Endothelial cell of umbilical vein (primary cell): ENCODE results near the gene MINDY2. TPM values are rescaled to one million over a fixed set of nuclear protein-coding genes. Genes with fewer than 3 reads are reported as not detected.

Experiments
- BruUV-seq: library from RNA; stranded (reverse); fragments of 400-500 nt; replicated peaks from 2 replicates; lab custom pipeline; 2021; lab: Mats Ljungman, UMichigan
- CTCF ChIA-PET: fragments of 300-600, 350-600 bp; sonication (Branson Sonifier 250); formaldehyde crosslinking; loops from one replicate; lab custom pipeline; 2021; ENCODE audit warnings: antibody characterized with exemption, inconsistent platforms; lab: Charles Lee
- POLR2A ChIA-PET: fragments of 300-600, 350-600 bp; sonication (Branson Sonifier 250); formaldehyde crosslinking; loops from one replicate; lab custom pipeline; 2021; ENCODE audit warnings: antibody characterized with exemption, inconsistent platforms; lab: Charles Lee
- DNase-seq: peaks from one replicate; pipeline ENCODE4 v3.0.0-alpha.2; 2011; ENCODE audit warnings: low read depth, low spot score
- FAIRE-seq: peaks from 2 replicates; lab custom pipeline; 2011; peaks lifted over from hg19 to GRCh38; lab: Jason Lieb, UNC
- H2AFZ ChIP-seq: 2 replicates; pipeline ENCODE4 v1.6.0; 2012; ENCODE audit warnings: low read depth, low read length, control low read depth, inconsistent platforms
- H3K27ac ChIP-seq: 2 replicates; pipeline ENCODE4 v1.5.1; 2011; ENCODE audit warnings: low read depth, mild to moderate bottlenecking, control low read depth, low read length, moderate library complexity; ENCODE audit not compliant: insufficient read depth
- H3K27me3 ChIP-seq, 2 experiments: 2 replicates each; pipeline versions ENCODE4 v1.6.0 to v1.6.1; 2011; ENCODE audit warnings: low read length in 2 of 2, mixed read lengths in 1 of 2; ENCODE audit not compliant: control insufficient read depth in 2 of 2, insufficient read depth in 2 of 2
- H3K36me3 ChIP-seq, 2 experiments: 2 replicates in 1 of 2; 3 replicates in 1 of 2; pipeline ENCODE4 v1.5.1; 2011; ENCODE audit warnings: low read length in 2 of 2, mild to moderate bottlenecking in 1 of 2, moderate library complexity in 1 of 2; ENCODE audit not compliant: control insufficient read depth in 2 of 2, insufficient read depth in 2 of 2; ENCODE audit errors: extremely low read depth in 1 of 2
- H3K4me1 ChIP-seq: 3 replicates; pipeline ENCODE4 v1.5.1; 2011; ENCODE audit warnings: mild to moderate bottlenecking, low read length; ENCODE audit not compliant: control insufficient read depth, insufficient read depth; ENCODE audit errors: extremely low read depth
- H3K4me2 ChIP-seq: 2 replicates; pipeline ENCODE4 v1.6.1; 2011; ENCODE audit warnings: low read length, control low read depth, mixed read lengths; ENCODE audit not compliant: insufficient read depth
- H3K4me3 ChIP-seq, 3 experiments: fragments of 200-600 bp in 1 of 3; sonication (generic), shearing (Covaris generic) in 1 of 3; replicated peaks in 1 of 3; 2 replicates each; pipeline ENCODE4 v1.5.1; 2011 to 2016; ENCODE audit warnings: control low read depth in 3 of 3, low read length in 3 of 3, mild to moderate bottlenecking in 2 of 3, inconsistent platforms in 1 of 3, low read depth in 1 of 3, moderate library complexity in 1 of 3; ENCODE audit not compliant: insufficient read depth in 1 of 3
- H3K79me2 ChIP-seq: 2 replicates; pipeline ENCODE4 v1.6.0; 2012; ENCODE audit warnings: low read length, inconsistent platforms; ENCODE audit not compliant: control insufficient read depth, insufficient read depth
- H3K9ac ChIP-seq: replicated peaks from 2 replicates; pipeline ENCODE3; 2011; ENCODE audit warnings: low read length, control low read depth; ENCODE audit not compliant: insufficient read depth; ENCODE audit errors: extremely low read depth
- H3K9me1 ChIP-seq: replicated peaks from 3 replicates; pipeline ENCODE4 v1.6.0; 2011; ENCODE audit warnings: mild to moderate bottlenecking, low read length; ENCODE audit not compliant: control insufficient read depth, insufficient read depth; ENCODE audit errors: extremely low read depth
- H3K9me3 ChIP-seq: replicated peaks from 2 replicates; pipeline ENCODE4 v1.5.1; 2012; ENCODE audit warnings: low read length, inconsistent platforms; ENCODE audit not compliant: control insufficient read depth, insufficient read depth
- H4K20me1 ChIP-seq: replicated peaks from 2 replicates; pipeline ENCODE3; 2011; ENCODE audit warnings: mild to moderate bottlenecking, low read length; ENCODE audit not compliant: control insufficient read depth, insufficient read depth; ENCODE audit errors: extremely low read depth
- CTCF ChIP-seq, 2 donors: IDR thresholded peaks; 1 replicate in 1 of 2; 2 replicates in 1 of 2; pipeline ENCODE4 v1.5.1; 2011; ENCODE audit warnings: low read length in 2 of 2, mild to moderate bottlenecking in 2 of 2, moderate library complexity in 2 of 2, control low read depth in 1 of 2, inconsistent platforms in 1 of 2, low read depth in 1 of 2; ENCODE audit not compliant: insufficient read depth in 1 of 2; ENCODE audit errors: extremely low read depth in 1 of 2
- EZH2 ChIP-seq: IDR thresholded peaks from 2 replicates; pipeline ENCODE4 v1.6.1; 2012; ENCODE audit warnings: borderline replicate concordance, low read depth, mild to moderate bottlenecking, moderate library complexity, low read length, inconsistent platforms; ENCODE audit not compliant: severe bottlenecking
- FOS ChIP-seq: IDR thresholded peaks from 2 replicates; pipeline ENCODE4 v1.6.1; 2011; ENCODE audit warnings: mild to moderate bottlenecking, low read length, moderate library complexity, borderline replicate concordance; ENCODE audit not compliant: insufficient read depth
- GATA2 ChIP-seq: IDR thresholded peaks from 2 replicates; pipeline ENCODE4 v1.7.0; 2011; ENCODE audit warnings: low read depth, mild to moderate bottlenecking, moderate library complexity, mixed read lengths, low read length; ENCODE audit not compliant: insufficient read length, insufficient read depth
- JUN ChIP-seq: IDR thresholded peaks from 2 replicates; pipeline ENCODE4 v1.6.1; 2011; ENCODE audit warnings: borderline replicate concordance, low read depth; ENCODE audit not compliant: insufficient read length, insufficient read depth
- MAX ChIP-seq: IDR thresholded peaks from 2 replicates; pipeline ENCODE4 v1.6.1; 2011; ENCODE audit not compliant: insufficient read depth, insufficient read length
- MYC ChIP-seq: IDR thresholded peaks from one replicate; pipeline ENCODE4 v1.6.1; 2011; ENCODE audit warnings: mild to moderate bottlenecking, low read depth, low read length
- POLR2A ChIP-seq: IDR thresholded peaks from 2 replicates; pipeline ENCODE4 v1.6.1; 2012; ENCODE audit warnings: low read depth, mild to moderate bottlenecking, control low read depth, low read length
- POLR2AphosphoS5 ChIP-seq: IDR thresholded peaks from 2 replicates; pipeline ENCODE4 v1.6.1; 2012; ENCODE audit warnings: low read depth, mild to moderate bottlenecking, control low read depth, low read length, moderate library complexity; ENCODE audit not compliant: insufficient read depth
- dilution Hi-C: fragments of 300-500 bp; cut with MboI; formaldehyde crosslinking; loops from one replicate; pipeline ENCODE4 v1.15.0; 2019; ENCODE audit warnings: low sequenced_read_pairs; ENCODE audit not compliant: extremely low pct_ligation_motif_present
- intact Hi-C: fragments of 100-400 bp; cut with micrococcal nuclease; formaldehyde crosslinking; loops from one replicate; pipeline ENCODE4 v1.10.0; 2022
- polyA plus RNA-seq, 4 experiments: library from polyadenylated mRNA; depleted of rRNA in 3 of 4; stranded (reverse) in 3 of 4; unstranded in 1 of 4; fragments of >200 nt; gene quantifications; 2 replicates each; pipeline versions ENCODE4 v1.2.1 to v1.2.3, GENCODE V29; 2011 to 2012; ENCODE audit warnings: missing spikeins in 1 of 4
- total RNA-seq: library from RNA; stranded (reverse); gene quantifications from 2 replicates; pipeline ENCODE4 v1.2.3, GENCODE V29; 2021

Gene MINDY2
- total and polyA plus RNA-seq, 2 donors (not counting 3 experiments of a cell fraction or from before 2014, with no cell fraction given) = 1.6 to 13.7 TPM

- Histone ChIP-seq H3K27me3 (no peaks in the 10 kb centered on the region), H3K9me1 (no peaks in the 10 kb centered on the region), H3K9me3 (no peaks in the 10 kb centered on the region), H3K4me3 (no peak overlapping the region), H3K9ac (no peak overlapping the region), H3K36me3 (no peaks in the 10 kb centered on the region), H3K4me2 (no peak overlapping the region), H3K79me2 (peaks cover 22% of the 10 kb centered on the region), H3K4me1 (peaks cover 13% of the 10 kb centered on the region), H2AFZ (no peak overlapping the region), H4K20me1 (no peaks in the 10 kb centered on the region), H3K27ac (no peak overlapping the region)
- CTCF ChIA-PET = no interaction called here
- BruUV-seq = no TSS peak
- dilution Hi-C loops = no loop called here
- POLR2A ChIA-PET = no interaction called here
- DNase-seq = no peak
- no peak for FAIRE-seq
- TF ChIP-seq FOS (no peak), JUN (no peak), MAX (no peak), POLR2A (no peak), POLR2AphosphoS5 (no peak), GATA2 (no peak), EZH2 (no peak), MYC (no peak)
- intact Hi-C loops = loop anchor here (10.0 kb wide), 1 partner anchor 728 kb away; no protein-coding TSS in a partner anchor
Measured at GRCh38 chr15:58777107-58777506, 6.0 kb downstream of the MINDY2 start.

GRCh38 chr15:58779554-58779953 lies 8.5 kb downstream of the MINDY2 start:
- BruUV-seq = no TSS peak
- Histone ChIP-seq H3K4me1 (no peaks in the 10 kb centered on the region), H3K27me3 (no peaks in the 10 kb centered on the region), H2AFZ (no peak overlapping the region), H3K4me3 (no peak overlapping the region), H3K9me3 (no peaks in the 10 kb centered on the region), H3K9me1 (no peaks in the 10 kb centered on the region), H3K79me2 (peaks cover 10% of the 10 kb centered on the region), H3K4me2 (no peak overlapping the region), H3K9ac (no peak overlapping the region), H4K20me1 (no peaks in the 10 kb centered on the region), H3K36me3 (no peaks in the 10 kb centered on the region), H3K27ac (no peak overlapping the region)
- dilution Hi-C loops (no loop called here), intact Hi-C loops (loop anchor here (10.0 kb wide), 1 partner anchor 725 kb away; no protein-coding TSS in a partner anchor)
- DNase-seq (no peak), FAIRE-seq (no peak)
- CTCF ChIA-PET = no interaction called here
- TF ChIP-seq FOS (no peak), POLR2A (no peak), EZH2 (no peak), CTCF (IDR thresholded peaks at IDR 0.05; ENCODE audit: extremely low read depth in 1 of 2, insufficient read depth in 1 of 2, low read depth in 1 of 2, low read length in 2 of 2) (no peak), JUN (no peak), MYC (no peak), GATA2 (no peak)
- POLR2A ChIA-PET = no interaction called here
